ENCODE data around the gene TTLL8. TPM values are rescaled to one million over a fixed set of nuclear protein-coding genes. Genes with fewer than 3 reads are reported as not detected.
A peak's percentile ranks its signal among the peaks of the same experiment; 100 is the strongest.

Gene TTLL8
- total RNA-seq, 1 donor from 2014 or later: not detected

DNA sequence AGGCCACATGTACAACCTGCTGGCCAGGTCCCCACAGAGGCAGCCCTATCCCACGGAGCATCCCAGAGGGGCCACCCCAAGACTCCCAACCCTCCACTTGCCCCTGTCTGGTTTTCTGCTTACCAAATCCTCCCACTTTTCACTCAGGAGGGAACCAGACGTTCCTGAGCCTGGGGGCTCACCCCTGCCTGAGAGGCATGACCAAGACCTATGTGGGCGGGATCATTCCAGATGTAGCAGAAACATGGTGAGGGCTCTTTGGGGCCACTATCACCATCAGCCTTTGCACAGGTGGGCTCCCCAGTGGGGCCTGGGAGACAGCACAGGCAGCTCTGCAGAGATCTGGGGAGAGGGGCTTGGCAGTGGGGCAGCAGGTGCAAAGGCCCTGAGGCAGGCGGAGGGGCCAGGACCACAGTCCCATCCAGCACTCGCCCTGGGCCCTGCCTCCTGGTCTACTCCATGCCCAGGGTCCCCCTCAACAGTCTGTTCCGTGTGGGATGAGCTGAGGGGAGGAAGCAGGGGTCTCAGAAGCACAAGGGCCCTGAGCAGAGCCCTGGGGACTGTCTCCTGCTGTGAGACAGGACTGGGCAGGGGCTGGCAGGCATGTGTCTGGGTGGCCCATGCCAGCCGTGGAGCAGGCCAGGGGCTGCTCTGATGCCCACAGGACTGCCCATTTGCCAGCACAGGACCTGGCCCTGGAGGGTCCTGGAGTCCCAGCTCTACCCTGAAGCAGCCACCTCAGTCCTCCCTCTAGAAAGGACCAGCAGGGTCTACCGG lies 88.2 kb downstream of the TTLL8 start:
- H3K4me3 ChIP-seq: no peak overlapping the region
- TF ChIP-seq, protein P1, sequence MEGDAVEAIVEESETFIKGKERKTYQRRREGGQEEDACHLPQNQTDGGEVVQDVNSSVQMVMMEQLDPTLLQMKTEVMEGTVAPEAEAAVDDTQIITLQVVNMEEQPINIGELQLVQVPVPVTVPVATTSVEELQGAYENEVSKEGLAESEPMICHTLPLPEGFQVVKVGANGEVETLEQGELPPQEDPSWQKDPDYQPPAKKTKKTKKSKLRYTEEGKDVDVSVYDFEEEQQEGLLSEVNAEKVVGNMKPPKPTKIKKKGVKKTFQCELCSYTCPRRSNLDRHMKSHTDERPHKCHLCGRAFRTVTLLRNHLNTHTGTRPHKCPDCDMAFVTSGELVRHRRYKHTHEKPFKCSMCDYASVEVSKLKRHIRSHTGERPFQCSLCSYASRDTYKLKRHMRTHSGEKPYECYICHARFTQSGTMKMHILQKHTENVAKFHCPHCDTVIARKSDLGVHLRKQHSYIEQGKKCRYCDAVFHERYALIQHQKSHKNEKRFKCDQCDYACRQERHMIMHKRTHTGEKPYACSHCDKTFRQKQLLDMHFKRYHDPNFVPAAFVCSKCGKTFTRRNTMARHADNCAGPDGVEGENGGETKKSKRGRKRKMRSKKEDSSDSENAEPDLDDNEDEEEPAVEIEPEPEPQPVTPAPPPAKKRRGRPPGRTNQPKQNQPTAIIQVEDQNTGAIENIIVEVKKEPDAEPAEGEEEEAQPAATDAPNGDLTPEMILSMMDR (IDR thresholded peaks at IDR 0.05; ENCODE audit: borderline replicate concordance): no peak
- peaks cover 74% of the 10 kb centered on the region for H3K4me1 ChIP-seq

DNA sequence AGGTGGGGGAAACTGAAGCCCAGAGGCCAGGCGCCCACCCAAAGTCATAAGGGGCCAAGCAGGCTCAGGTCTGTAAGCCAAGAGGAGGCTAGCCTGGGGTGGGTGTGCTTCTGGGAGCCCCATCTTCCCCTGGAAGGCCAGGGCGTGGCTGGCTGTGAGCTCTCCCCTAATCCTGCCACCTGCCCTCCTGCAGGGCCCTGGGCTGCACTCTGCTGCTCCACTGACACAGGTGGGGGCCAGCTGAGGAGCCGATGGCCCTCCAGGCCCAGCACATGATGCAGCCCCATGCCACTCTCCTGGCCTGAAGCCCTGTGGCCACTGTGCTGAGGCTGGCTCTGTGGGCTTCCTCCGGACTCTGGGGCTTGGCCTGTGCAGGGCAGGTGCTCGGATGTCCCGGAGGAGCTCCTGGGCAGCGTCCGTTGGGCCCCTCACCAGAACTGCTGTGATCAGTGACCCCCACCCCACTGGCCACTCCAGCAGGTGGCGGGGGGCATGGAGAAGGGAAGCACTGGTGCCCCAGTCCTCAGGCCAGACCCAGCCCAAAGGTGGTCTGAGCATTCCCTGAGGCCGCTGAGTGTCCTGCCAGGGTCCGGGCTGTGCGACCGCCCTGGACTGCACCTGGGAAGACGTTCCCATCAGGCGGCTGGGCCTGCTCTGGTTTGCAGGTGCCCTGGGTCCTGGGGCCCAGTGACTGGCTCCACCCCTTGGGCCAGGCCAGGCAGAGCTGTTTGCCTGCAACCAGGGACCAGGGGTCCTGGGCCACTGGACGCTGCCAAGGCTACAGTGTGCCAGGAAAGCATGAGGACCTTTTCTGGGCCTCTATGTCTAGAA lies 89.1 kb downstream of the TTLL8 start:
- intact Hi-C loops (cut with micrococcal nuclease): no loop called here
- DNase-seq: peak; percentile 23
- Histone ChIP-seq H3K27me3 (ENCODE audit: low read depth) (no peaks in the 10 kb centered on the region), H3K4me3 (no peak overlapping the region), H3K27ac (replicated peaks) (peak overlapping the region; percentile 99), H3K9me3 (replicated peaks) (no peaks in the 10 kb centered on the region), H3K4me1 (peaks cover 83% of the 10 kb centered on the region), H3K36me3 (peaks cover 5% of the 10 kb centered on the region)
- TF ChIP-seq, protein P1 (IDR thresholded peaks at IDR 0.05; ENCODE audit: borderline replicate concordance): no peak

More for the DNA sequence above, 88.2 kb downstream of the TTLL8 start:
- Histone ChIP-seq H3K27ac (replicated peaks) (peak overlapping the region; percentile 99), H3K36me3 (no peaks in the 10 kb centered on the region), H3K9me3 (replicated peaks) (no peaks in the 10 kb centered on the region), H3K27me3 (ENCODE audit: low read depth) (no peaks in the 10 kb centered on the region)
- DNase-seq: peak; percentile 13
- intact Hi-C loops (cut with micrococcal nuclease): no loop called here

Other genes with a start within 250 kb of the TTLL8 start
- 14.9 TPM for gene BRD1, start 230.4 kb downstream of the TTLL8 start, total RNA-seq
- gene ZBED4, start 204.5 kb downstream of the TTLL8 start, total RNA-seq: 4.1 TPM
- gene ALG12, start 139.9 kb downstream of the TTLL8 start, total RNA-seq: 17.0 TPM
- gene CRELD2, start 139.7 kb downstream of the TTLL8 start, total RNA-seq: 25.5 TPM
- 57.1 TPM for gene PIM3, start 97.5 kb downstream of the TTLL8 start, total RNA-seq
- gene IL17REL, start 45.5 kb downstream of the TTLL8 start, total RNA-seq: not detected
- gene MLC1, start 27.1 kb upstream of the TTLL8 start, total RNA-seq: 0.66 TPM
- 0.49 TPM for gene MOV10L1, start 31.7 kb upstream of the TTLL8 start, total RNA-seq
- gene PANX2, start 112.4 kb upstream of the TTLL8 start, total RNA-seq: 0.58 TPM
- 21.0 TPM for gene TRABD, start 127.6 kb upstream of the TTLL8 start, total RNA-seq
- 15.0 TPM for gene SELENOO, start 142.7 kb upstream of the TTLL8 start, total RNA-seq
- gene TUBGCP6, start 186.7 kb upstream of the TTLL8 start, total RNA-seq: 18.3 TPM
- gene HDAC10, start 193.0 kb upstream of the TTLL8 start, total RNA-seq: 13.6 TPM
- 17.2 TPM for gene MAPK12, start 203.4 kb upstream of the TTLL8 start, total RNA-seq
- 7.8 TPM for gene MAPK11, start 212.1 kb upstream of the TTLL8 start, total RNA-seq
- gene PLXNB2, start 249.3 kb upstream of the TTLL8 start, total RNA-seq: 50.2 TPM

Measured in left ventricle myocardium inferior (tissue), 1 donor.